Keratinocyte (primary cell): ENCODE data around the gene SMG6. TPM values are rescaled to one million over a fixed set of nuclear protein-coding genes. Genes with fewer than 3 reads are reported as not detected.

Experiments used
- DNase-seq: peaks from one replicate; pipeline ENCODE4 v3.0.0-alpha.2; 2011; ENCODE audit warnings: low read depth, missing footprints, low spot score
- FAIRE-seq: peaks from 2 replicates; lab custom pipeline; 2011; peaks lifted over from hg19 to GRCh38; lab: Jason Lieb, UNC
- H2AFZ ChIP-seq: 2 replicates; pipeline ENCODE4 v1.6.0; 2012; ENCODE audit warnings: low read length, control low read depth, inconsistent platforms; ENCODE audit not compliant: control insufficient read depth
- H3K27ac ChIP-seq: 2 replicates; pipeline ENCODE4 v1.5.1; 2011; ENCODE audit warnings: low read length; ENCODE audit not compliant: control insufficient read depth, insufficient read depth
- H3K27me3 ChIP-seq: 3 replicates; pipeline ENCODE4 v1.6.0; 2011; ENCODE audit warnings: low read length; ENCODE audit not compliant: control insufficient read depth, insufficient read depth; ENCODE audit errors: extremely low read depth
- H3K36me3 ChIP-seq, 2 experiments: 2 replicates in 1 of 2; 3 replicates in 1 of 2; pipeline ENCODE4 v1.5.1; 2011; ENCODE audit warnings: low read length in 2 of 2, mild to moderate bottlenecking in 1 of 2; ENCODE audit not compliant: control insufficient read depth in 2 of 2, insufficient read depth in 2 of 2; ENCODE audit errors: extremely low read depth in 1 of 2
- H3K4me1 ChIP-seq: 3 replicates; pipeline ENCODE4 v1.5.1; 2011; ENCODE audit warnings: low read length; ENCODE audit not compliant: control insufficient read depth, insufficient read depth; ENCODE audit errors: extremely low read depth
- H3K4me2 ChIP-seq: 3 replicates; pipeline ENCODE4 v1.6.0; 2011; ENCODE audit warnings: low read depth, low read length; ENCODE audit not compliant: control insufficient read depth, insufficient read depth; ENCODE audit errors: extremely low read depth
- H3K4me3 ChIP-seq, 3 experiments: fragments of 200-600 bp in 1 of 3; sonication (generic) in 1 of 3; 2 replicates in 2 of 3; 3 replicates in 1 of 3; pipeline ENCODE4 v1.5.1; 2011 to 2016; ENCODE audit warnings: low read length in 3 of 3, mild to moderate bottlenecking in 3 of 3, control low read depth in 2 of 3, inconsistent platforms in 1 of 3, low read depth in 1 of 3, mixed read lengths in 1 of 3, mixed run types in 1 of 3, moderate library complexity in 1 of 3; ENCODE audit not compliant: control insufficient read depth in 2 of 3, insufficient read depth in 2 of 3; ENCODE audit errors: extremely low read depth in 1 of 3
- H3K79me2 ChIP-seq: 2 replicates; pipeline ENCODE4 v1.6.0; 2012; ENCODE audit warnings: low read length; ENCODE audit not compliant: control insufficient read depth, insufficient read depth
- H3K9ac ChIP-seq: 3 replicates; pipeline ENCODE4 v1.6.0; 2011; ENCODE audit warnings: low read length; ENCODE audit not compliant: control insufficient read depth, insufficient read depth; ENCODE audit errors: extremely low read depth
- H3K9me1 ChIP-seq: 3 replicates; pipeline ENCODE4 v1.6.0; 2011; ENCODE audit warnings: low read length; ENCODE audit not compliant: control insufficient read depth, insufficient read depth; ENCODE audit errors: extremely low read depth
- H3K9me3 ChIP-seq: 2 replicates; pipeline ENCODE4 v1.5.1; 2012; ENCODE audit warnings: low read depth, low read length; ENCODE audit not compliant: control insufficient read depth
- H4K20me1 ChIP-seq: 3 replicates; pipeline ENCODE4 v1.6.0; 2011; ENCODE audit warnings: low read length; ENCODE audit not compliant: control insufficient read depth, insufficient read depth; ENCODE audit errors: extremely low read depth
- CTCF ChIP-seq, 3 experiments: IDR thresholded peaks in 1 of 3; conservative IDR thresholded peaks in 1 of 3; optimal IDR thresholded peaks in 1 of 3; 2 replicates in 2 of 3; 3 replicates in 1 of 3; pipeline versions ENCODE3 to v1.5.1; 2011; ENCODE audit warnings: low read length in 3 of 3, mild to moderate bottlenecking in 3 of 3, moderate library complexity in 2 of 3, control low read depth in 1 of 3, inconsistent platforms in 1 of 3; ENCODE audit not compliant: insufficient read depth in 2 of 3; ENCODE audit errors: extremely low read depth in 1 of 3
- EZH2 ChIP-seq: IDR thresholded peaks from one replicate; pipeline ENCODE4 v1.6.1; 2012; ENCODE audit warnings: inconsistent platforms, mild to moderate bottlenecking, low read length, moderate library complexity
- dilution Hi-C: fragments of 300-500 bp; cut with MboI; formaldehyde crosslinking; loops from one replicate; pipeline ENCODE4 v1.7.0; 2020; ENCODE audit warnings: low sequenced_read_pairs; ENCODE audit not compliant: extremely low pct_ligation_motif_present
- polyA plus RNA-seq, 5 experiments: library from polyadenylated mRNA; depleted of rRNA in 3 of 5; stranded (reverse) in 3 of 5; stranded (forward) in 1 of 5; unstranded in 1 of 5; fragments of >200 nt; gene quantifications; 1 replicate in 1 of 5; 2 replicates in 3 of 5; 3 replicates in 1 of 5; pipeline versions ENCODE4 v1.2.1 to v1.2.3, GENCODE V29; 2011 to 2012; ENCODE audit warnings: missing spikeins in 2 of 5, low read depth in 1 of 5, low replicate concordance in 1 of 5

Gene SMG6
- polyA plus RNA-seq, 1 donor (not counting 4 experiments of a cell fraction or from before 2014, with no cell fraction given), result 3.6 TPM

GRCh38 chr17:2107050-2107449 is 196.5 kb downstream of the SMG6 start:
- Histone ChIP-seq H3K4me3 (no peak overlapping the region), H3K9me3 (no peaks in the 10 kb centered on the region), H3K9ac (no peak overlapping the region), H3K4me1 (no peaks in the 10 kb centered on the region), H3K27ac (no peak overlapping the region), H2AFZ (no peak overlapping the region), H3K27me3 (no peaks in the 10 kb centered on the region), H3K36me3 (no peaks in the 10 kb centered on the region), H3K79me2 (no peaks in the 10 kb centered on the region), H3K9me1 (no peaks in the 10 kb centered on the region), H3K4me2 (no peak overlapping the region), H4K20me1 (no peaks in the 10 kb centered on the region)
- FAIRE-seq (no peak), DNase-seq (no peak)
- dilution Hi-C loops, result no loop called here
- TF ChIP-seq EZH2, result no peak
- TF ChIP-seq CTCF (optimal IDR thresholded peaks at IDR 0.05 in 1 of 3, IDR thresholded peaks at IDR 0.05 in 1 of 3, conservative IDR thresholded peaks at IDR 0.05 in 1 of 3; ENCODE audit: extremely low read depth in 1 of 3, insufficient read depth in 2 of 3, low read length in 3 of 3), result no peak

GRCh38 chr17:2106308-2106955 is 197.2 kb downstream of the SMG6 start:
- H3K9me3 ChIP-seq, result no peaks in the 10 kb centered on the region
- H4K20me1 ChIP-seq, result no peaks in the 10 kb centered on the region
- FAIRE-seq (no peak), DNase-seq (no peak)
- H3K4me2 ChIP-seq, result no peak overlapping the region
- H3K4me1 ChIP-seq, result peaks cover 6% of the 10 kb centered on the region
- no peak overlapping the region for H2AFZ ChIP-seq
- H3K9me1 ChIP-seq, result no peaks in the 10 kb centered on the region
- TF ChIP-seq CTCF (optimal IDR thresholded peaks at IDR 0.05 in 1 of 3, IDR thresholded peaks at IDR 0.05 in 1 of 3, conservative IDR thresholded peaks at IDR 0.05 in 1 of 3; ENCODE audit: extremely low read depth in 1 of 3, insufficient read depth in 2 of 3, low read length in 3 of 3) (no peak), EZH2 (no peak)
- H3K27me3 ChIP-seq, result no peaks in the 10 kb centered on the region
- H3K36me3 ChIP-seq, result no peaks in the 10 kb centered on the region
- H3K79me2 ChIP-seq, result no peaks in the 10 kb centered on the region
- no peak overlapping the region for H3K27ac ChIP-seq
- no peak overlapping the region for H3K9ac ChIP-seq
- dilution Hi-C loops, result no loop called here
- H3K4me3 ChIP-seq, result no peak overlapping the region
